ENCODE data around the gene RBMS1. TPM values are rescaled to one million over a fixed set of nuclear protein-coding genes. Genes with fewer than 3 reads are reported as not detected.
A peak's percentile ranks its signal among the peaks of the same experiment; 100 is the strongest.

RBMS1 gene
- total RNA-seq, 1 experiment from 2014 or later, result 111 TPM

DNA sequence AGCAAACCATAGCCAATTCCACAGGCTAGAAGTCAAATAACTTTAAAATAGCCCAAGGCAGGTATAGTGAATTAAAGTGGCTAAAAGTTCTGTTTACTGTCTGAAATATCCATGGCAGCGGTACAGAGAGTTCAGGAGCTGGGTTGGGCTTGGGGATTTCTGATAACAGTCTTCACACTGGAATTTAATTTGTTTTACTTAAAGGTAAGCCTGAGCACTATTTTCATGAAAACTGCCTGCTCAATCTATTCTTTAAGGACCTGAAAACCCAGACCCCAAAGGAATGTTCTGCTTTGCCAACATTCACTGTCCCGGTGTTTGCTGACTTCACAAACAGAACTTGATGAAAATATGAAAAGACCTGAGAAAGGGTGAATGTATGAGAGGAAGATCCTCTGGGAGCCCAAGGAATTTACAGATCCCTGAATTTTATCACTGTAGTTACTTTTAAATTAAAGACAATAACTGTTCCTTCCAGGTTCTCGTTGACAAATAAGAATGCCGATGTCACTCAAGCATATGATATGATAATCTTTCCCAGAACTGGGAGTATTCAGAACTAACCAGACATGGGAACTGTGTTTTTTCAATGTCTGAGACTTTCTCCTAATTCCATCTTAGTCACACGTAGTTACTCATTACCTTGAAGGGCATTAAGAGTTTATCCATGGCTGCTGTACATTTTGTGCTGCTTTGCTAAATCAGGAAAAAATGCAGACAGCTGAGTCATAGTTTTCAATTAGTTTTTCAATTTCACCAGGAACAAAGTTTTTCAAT lies 265.3 kb downstream of the RBMS1 start:
- Histone ChIP-seq H3K4me3 (no peak overlapping the region), H3K27ac (peak overlapping the region; percentile 51), H3K36me3 (no peaks in the 10 kb centered on the region), H3K27me3 (replicated peaks) (no peaks in the 10 kb centered on the region), H3K9me3 (replicated peaks) (no peaks in the 10 kb centered on the region), H3K4me1 (replicated peaks) (peaks cover 52% of the 10 kb centered on the region)
- peak in 1 of 2 experiments; percentile 59 for DNase-seq (ENCODE audit: low read depth in 1 of 2, low spot score in 2 of 2)

DNA sequence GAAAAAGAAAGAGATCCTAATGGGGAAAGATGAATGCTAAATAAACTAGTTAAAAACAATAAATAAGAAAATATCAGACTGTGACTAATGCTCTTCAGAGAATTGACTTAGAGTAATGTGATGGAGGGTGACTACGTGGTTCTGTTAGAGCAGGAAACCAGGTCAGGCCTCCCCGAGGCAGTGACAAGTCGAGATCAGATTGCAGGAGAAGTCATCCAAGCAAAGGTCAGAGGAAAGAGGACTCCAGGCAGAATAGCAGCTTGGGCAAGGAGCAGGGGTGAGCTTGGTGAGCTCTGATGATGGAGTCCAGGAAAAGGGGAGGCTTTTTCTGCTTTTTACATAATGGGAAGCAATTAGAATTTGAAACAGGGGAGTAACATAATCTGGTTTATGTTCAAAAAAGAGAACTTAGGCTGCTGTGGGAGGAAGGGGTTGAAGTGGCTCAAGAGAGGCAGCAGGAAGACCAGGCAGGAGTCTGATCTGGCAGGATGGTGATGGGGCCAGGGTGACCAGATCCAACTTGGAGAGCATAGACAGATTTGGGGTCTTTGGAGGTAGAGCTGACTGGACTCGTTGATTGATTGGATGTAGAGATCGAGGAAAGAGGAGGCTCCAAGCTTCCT lies 266.2 kb downstream of the RBMS1 start:
- no peaks in the 10 kb centered on the region for H3K9me3 ChIP-seq (replicated peaks)
- peak overlapping the region; percentile 51; the same call in 1 of the 2 replicates for H3K27ac ChIP-seq
- no peaks in the 10 kb centered on the region for H3K27me3 ChIP-seq (replicated peaks)
- peak in 1 of 2 experiments; percentile 32 for DNase-seq (ENCODE audit: low read depth in 1 of 2, low spot score in 2 of 2)
- no peaks in the 10 kb centered on the region for H3K36me3 ChIP-seq
- H3K4me3 ChIP-seq, result no peak overlapping the region
- H3K4me1 ChIP-seq (replicated peaks), result peaks cover 62% of the 10 kb centered on the region

DNA sequence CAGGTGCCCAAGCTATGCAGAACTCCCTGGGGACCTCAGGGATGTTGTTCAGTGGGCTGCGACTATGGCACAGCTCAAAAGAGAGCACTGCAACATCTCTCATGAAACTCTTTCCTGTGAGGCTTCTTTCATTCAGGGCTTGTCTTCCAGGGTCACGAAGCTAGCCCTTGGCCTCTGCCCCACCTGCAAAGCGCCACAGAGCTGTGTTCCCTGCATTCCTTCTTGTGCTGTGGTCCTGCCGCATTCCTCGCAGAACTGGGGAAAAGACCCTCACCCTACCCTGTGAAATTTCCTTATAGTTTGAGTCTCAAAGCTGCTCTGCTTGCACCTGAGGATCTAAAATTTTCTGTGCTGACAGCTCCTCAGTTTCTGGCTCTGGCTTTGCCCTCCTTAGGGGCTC lies 267.2 kb downstream of the RBMS1 start:
- Histone ChIP-seq H3K4me3 (no peak overlapping the region), H3K36me3 (no peaks in the 10 kb centered on the region), H3K4me1 (replicated peaks) (peaks cover 72% of the 10 kb centered on the region), H3K9me3 (replicated peaks) (no peaks in the 10 kb centered on the region), H3K27me3 (replicated peaks) (no peaks in the 10 kb centered on the region), H3K27ac (no peak overlapping the region)
- no peak for DNase-seq (ENCODE audit: low read depth in 1 of 2, low spot score in 2 of 2)

DNA sequence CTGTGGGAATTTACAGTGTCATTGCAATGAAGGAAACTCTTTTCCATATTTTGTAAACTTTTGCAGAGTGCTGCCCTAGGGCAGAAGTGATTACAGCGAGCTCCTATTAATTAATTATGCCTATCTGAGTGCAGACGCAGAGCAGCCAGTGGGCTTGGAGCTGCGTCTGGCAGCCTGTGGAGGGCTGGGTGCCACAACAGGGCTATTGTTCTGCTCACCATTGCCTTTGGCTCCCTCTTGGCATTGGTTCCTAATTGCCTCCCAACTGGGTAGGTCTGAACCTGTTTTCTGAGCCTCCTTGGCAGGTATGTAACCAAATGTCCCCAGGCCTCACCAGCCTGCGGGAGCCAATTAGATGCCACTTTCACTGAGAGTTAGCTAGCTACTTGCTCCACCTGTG lies 267.9 kb downstream of the RBMS1 start:
- Histone ChIP-seq H3K4me1 (replicated peaks) (peaks cover 79% of the 10 kb centered on the region), H3K36me3 (no peaks in the 10 kb centered on the region), H3K27ac (no peak overlapping the region), H3K27me3 (replicated peaks) (no peaks in the 10 kb centered on the region), H3K4me3 (no peak overlapping the region), H3K9me3 (replicated peaks) (no peaks in the 10 kb centered on the region)
- DNase-seq (ENCODE audit: low read depth in 1 of 2, low spot score in 2 of 2), result no peak

DNA sequence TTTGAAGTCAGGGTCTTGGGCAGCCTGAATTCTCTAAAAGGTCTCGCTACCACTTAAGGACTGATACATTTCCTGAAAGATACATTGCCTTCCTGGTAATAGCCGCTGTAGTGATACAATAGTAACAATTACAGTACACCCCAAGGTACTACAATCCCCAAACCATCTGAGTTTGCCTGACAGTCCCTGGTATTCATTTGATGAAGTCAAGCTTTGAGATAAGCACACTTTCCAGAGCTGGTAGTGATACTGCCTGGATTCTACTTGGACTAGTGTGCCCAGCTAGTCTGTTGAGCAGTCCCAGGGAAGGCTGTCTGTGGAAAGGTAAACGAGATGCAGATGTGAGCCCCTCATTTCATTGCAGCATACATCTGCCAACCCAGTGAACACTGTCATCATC lies 269.1 kb downstream of the RBMS1 start:
- H3K36me3 ChIP-seq, result no peaks in the 10 kb centered on the region
- peak overlapping the region; percentile 69 for H3K27ac ChIP-seq
- no peak for DNase-seq (ENCODE audit: low read depth in 1 of 2, low spot score in 2 of 2)
- H3K27me3 ChIP-seq (replicated peaks), result no peaks in the 10 kb centered on the region
- H3K9me3 ChIP-seq (replicated peaks), result no peaks in the 10 kb centered on the region
- peaks cover 84% of the 10 kb centered on the region for H3K4me1 ChIP-seq (replicated peaks)
- no peak overlapping the region for H3K4me3 ChIP-seq

DNA sequence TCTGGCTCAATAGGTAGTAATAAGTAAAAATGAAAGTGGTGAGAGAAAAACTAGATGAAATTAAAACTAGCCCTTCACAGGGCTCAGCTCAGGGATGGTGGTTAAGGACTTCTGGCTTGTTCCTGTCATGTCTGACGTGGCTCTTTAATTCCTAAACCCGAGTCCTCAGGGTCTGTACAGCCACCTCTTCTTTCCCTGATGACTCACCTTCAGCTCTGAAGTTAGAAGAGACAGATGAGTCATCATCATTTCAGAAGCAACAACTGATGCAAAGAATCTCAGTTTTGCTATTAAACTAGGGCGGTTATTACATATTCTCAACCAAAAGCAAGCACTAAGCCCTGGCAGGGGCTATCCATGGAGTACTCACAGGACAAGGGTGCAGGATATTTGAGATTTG lies 269.5 kb downstream of the RBMS1 start:
- peak overlapping the region; percentile 69 for H3K27ac ChIP-seq
- H3K27me3 ChIP-seq (replicated peaks), result no peaks in the 10 kb centered on the region
- no peaks in the 10 kb centered on the region for H3K36me3 ChIP-seq
- H3K4me3 ChIP-seq, result no peak overlapping the region
- peaks cover 79% of the 10 kb centered on the region for H3K4me1 ChIP-seq (replicated peaks)
- no peaks in the 10 kb centered on the region for H3K9me3 ChIP-seq (replicated peaks)
- peak; percentile 81 to 82 for DNase-seq (ENCODE audit: low read depth in 1 of 2, low spot score in 2 of 2)

DNA sequence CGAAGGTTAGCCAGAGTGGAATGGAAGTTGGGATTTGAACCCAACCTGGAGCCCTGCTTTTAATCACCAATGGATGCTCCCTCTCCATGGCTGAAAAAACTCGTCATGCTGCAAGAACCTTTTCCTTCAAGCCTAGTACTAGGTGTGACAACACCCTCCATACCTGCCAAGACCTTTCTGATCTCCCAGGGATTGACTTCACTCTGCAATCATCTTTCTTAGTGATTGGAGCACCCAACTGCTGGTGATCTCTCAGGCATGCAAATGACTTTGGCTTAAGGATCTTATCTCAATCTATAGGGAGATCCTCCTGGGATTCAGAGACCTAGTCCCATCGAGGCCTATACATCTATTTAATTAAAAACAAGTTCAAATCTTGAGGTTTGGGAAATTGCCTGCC lies 270.0 kb downstream of the RBMS1 start:
- Histone ChIP-seq H3K4me3 (no peak overlapping the region), H3K4me1 (replicated peaks) (peaks cover 74% of the 10 kb centered on the region), H3K36me3 (no peaks in the 10 kb centered on the region), H3K27me3 (replicated peaks) (no peaks in the 10 kb centered on the region), H3K27ac (peak overlapping the region; percentile 69), H3K9me3 (replicated peaks) (no peaks in the 10 kb centered on the region)
- no peak for DNase-seq (ENCODE audit: low read depth in 1 of 2, low spot score in 2 of 2)

DNA sequence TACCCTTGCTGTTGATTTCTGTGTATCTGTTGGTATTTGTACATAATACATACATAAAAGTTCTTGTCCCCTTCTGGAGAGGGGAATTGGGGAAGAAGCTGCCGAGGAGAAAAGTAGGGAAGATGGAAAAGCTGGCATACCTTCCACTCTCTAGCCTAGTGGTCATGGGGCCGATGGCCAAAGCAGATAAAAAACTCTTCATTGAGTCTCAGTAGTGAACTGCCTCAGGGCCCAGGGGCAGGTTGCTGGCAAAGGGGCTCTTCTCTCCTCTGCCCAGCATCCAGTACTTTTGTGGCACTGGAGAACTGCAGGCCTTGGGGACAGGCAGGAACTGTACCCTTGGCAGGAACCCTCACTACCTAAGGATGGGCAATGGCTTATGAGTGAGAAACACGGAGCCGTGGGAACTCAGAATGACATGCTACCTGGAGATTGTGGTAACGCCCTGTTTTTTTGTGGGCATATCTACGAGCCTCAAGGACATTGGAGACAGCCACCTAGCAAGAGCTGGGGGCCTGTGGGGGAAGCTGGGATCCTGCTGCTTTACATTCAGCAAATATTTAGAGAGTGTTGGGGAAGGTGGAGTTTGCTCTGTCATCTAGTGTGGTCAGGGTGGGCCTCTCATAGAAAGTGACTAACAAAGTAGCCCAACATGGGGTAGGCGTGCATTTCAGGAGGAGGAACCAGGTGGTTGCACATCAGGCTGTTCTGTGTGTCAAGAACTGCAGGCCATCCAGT lies 270.9 kb downstream of the RBMS1 start:
- Histone ChIP-seq H3K4me1 (replicated peaks) (peaks cover 66% of the 10 kb centered on the region), H3K27me3 (replicated peaks) (no peaks in the 10 kb centered on the region), H3K4me3 (no peak overlapping the region), H3K36me3 (no peaks in the 10 kb centered on the region), H3K9me3 (replicated peaks) (no peaks in the 10 kb centered on the region), H3K27ac (peak overlapping the region; percentile 71)
- DNase-seq (ENCODE audit: low read depth in 1 of 2, low spot score in 2 of 2), result no peak

All from SJSA1 (cell line).